PC-3 (cell line): ENCODE results near the gene CES3. TPM values are rescaled to one million over a fixed set of nuclear protein-coding genes. Genes with fewer than 3 reads are reported as not detected.

Experiments used
- ATAC-seq: fragments of 200-7000 bp; cut with Tn5 transposase; 2 replicates; pipeline ENCODE4 v1.9.1; 2020; ENCODE audit warnings: mild to moderate bottlenecking, moderate library complexity
- Bru-seq: library from RNA; stranded (reverse); fragments of 400-500 nt; gene quantifications from one replicate; lab custom pipeline; 2021; lab: Mats Ljungman, UMichigan
- BruChase-seq, 2 experiments: library from RNA; stranded (reverse); fragments of 400-500 nt; gene quantifications; one replicate each; lab custom pipeline; 2021; lab: Mats Ljungman, UMichigan
- BruUV-seq: library from RNA; stranded (reverse); fragments of 400-500 nt; replicated peaks from 2 replicates; lab custom pipeline; 2021; lab: Mats Ljungman, UMichigan
- CTCF ChIA-PET: fragments of 300-600 bp; sonication (Branson Sonifier 250); formaldehyde crosslinking; loops from one replicate; lab custom pipeline; 2022; ENCODE audit warnings: antibody characterized with exemption; lab: Charles Lee
- POLR2A ChIA-PET: fragments of 300-600 bp; sonication (Branson Sonifier 250); formaldehyde crosslinking; loops from one replicate; lab custom pipeline; 2022; ENCODE audit warnings: antibody characterized with exemption; ENCODE audit not compliant: unreplicated experiment; lab: Charles Lee
- DNase-seq: peaks from one replicate; pipeline ENCODE4 v3.0.0-alpha.2; 2015
- H2AFZ ChIP-seq: fragments of 300-600 bp; sonication (generic); 2 replicates; pipeline ENCODE4 v1.6.0; 2016; ENCODE audit warnings: antibody characterized with exemption, low read length
- H3F3A ChIP-seq: fragments of 300-600 bp; sonication (generic); one replicate; pipeline ENCODE4 v1.6.0; 2017; ENCODE audit warnings: antibody characterized with exemption, low read length, control low read depth, mild to moderate bottlenecking; ENCODE audit not compliant: unreplicated experiment
- H3K27ac ChIP-seq: fragments of 300-600 bp; sonication (generic); 2 replicates; pipeline ENCODE4 v1.5.1; 2016; ENCODE audit warnings: mild to moderate bottlenecking, low read length
- H3K27me3 ChIP-seq: fragments of 300-600 bp; sonication (generic); 2 replicates; pipeline ENCODE4 v1.6.1; 2016; ENCODE audit warnings: low read length, mixed read lengths
- H3K36me3 ChIP-seq: fragments of 300-600 bp; sonication (generic); 2 replicates; pipeline ENCODE4 v1.6.1; 2016; ENCODE audit warnings: low read depth, mixed run types, low read length, mixed read lengths
- H3K4me1 ChIP-seq: fragments of 300-600 bp; sonication (generic); 2 replicates; pipeline ENCODE4 v1.5.1; 2016; ENCODE audit warnings: low read length; ENCODE audit not compliant: insufficient read depth
- H3K4me2 ChIP-seq: fragments of 300-600 bp; sonication (generic); 2 replicates; pipeline ENCODE4 v1.6.0; 2016; ENCODE audit warnings: low read length
- H3K4me3 ChIP-seq: fragments of 300-600 bp; sonication (generic); 2 replicates; pipeline ENCODE4 v1.5.1; 2016; ENCODE audit warnings: mild to moderate bottlenecking, low read length, mixed read lengths
- H3K79me2 ChIP-seq: fragments of 300-600 bp; sonication (generic); 2 replicates; pipeline ENCODE4 v1.6.1; 2017; ENCODE audit warnings: low read length, mixed read lengths
- H3K9ac ChIP-seq: fragments of 300-600 bp; sonication (generic); 2 replicates; pipeline ENCODE4 v1.6.0; 2016; ENCODE audit warnings: mild to moderate bottlenecking, low read length
- H3K9me2 ChIP-seq: fragments of 300-600 bp; sonication (generic); replicated peaks from 2 replicates; pipeline ENCODE4 v1.6.1; 2016; ENCODE audit warnings: mixed run types, low read length, mixed read lengths
- H3K9me3 ChIP-seq: fragments of 300-600 bp; sonication (generic); 2 replicates; pipeline ENCODE4 v1.6.1; 2016; ENCODE audit warnings: low read length, mixed read lengths
- H4K20me1 ChIP-seq: fragments of 300-600 bp; sonication (generic); 2 replicates; pipeline ENCODE4 v1.6.1; 2016; ENCODE audit warnings: low read length, mixed read lengths
- EZH2 ChIP-seq: fragments of 300-600 bp; sonication (generic); IDR thresholded peaks from one replicate; pipeline ENCODE4 v1.6.1; 2017; ENCODE audit warnings: antibody characterized with exemption, mild to moderate bottlenecking, low read length; ENCODE audit not compliant: unreplicated experiment
- EZH2phosphoT487 ChIP-seq: fragments of 300-600 bp; sonication (generic); IDR thresholded peaks from 2 replicates; pipeline ENCODE4 v1.6.1; 2018; ENCODE audit warnings: mild to moderate bottlenecking, antibody characterized with exemption, low read length, borderline replicate concordance
- intact Hi-C: fragments of 100-400 bp; cut with micrococcal nuclease; formaldehyde crosslinking; loops from 2 replicates; pipeline ENCODE4 v1.9.0; 2023
- long read RNA-seq: library from polyadenylated mRNA; unstranded; transcript quantifications from one replicate; pipeline ENCODE4 v2.0.0, GENCODE V29; 2021; ENCODE audit not compliant: unreplicated experiment
- total RNA-seq: library from RNA; depleted of rRNA; stranded (reverse); fragments of >200 nt; gene quantifications from 2 replicates; pipeline ENCODE4 v1.2.3, GENCODE V29; 2014; rRNA removed
- TF ChIP-seq, protein P1 (sequence below): fragments of 300-600 bp; sonication (generic); conservative IDR thresholded peaks from 2 replicates; pipeline ENCODE4 v1.5.1; 2017; ENCODE audit warnings: antibody characterized with exemption, low read depth, mild to moderate bottlenecking, low read length

Gene CES3, protein sequence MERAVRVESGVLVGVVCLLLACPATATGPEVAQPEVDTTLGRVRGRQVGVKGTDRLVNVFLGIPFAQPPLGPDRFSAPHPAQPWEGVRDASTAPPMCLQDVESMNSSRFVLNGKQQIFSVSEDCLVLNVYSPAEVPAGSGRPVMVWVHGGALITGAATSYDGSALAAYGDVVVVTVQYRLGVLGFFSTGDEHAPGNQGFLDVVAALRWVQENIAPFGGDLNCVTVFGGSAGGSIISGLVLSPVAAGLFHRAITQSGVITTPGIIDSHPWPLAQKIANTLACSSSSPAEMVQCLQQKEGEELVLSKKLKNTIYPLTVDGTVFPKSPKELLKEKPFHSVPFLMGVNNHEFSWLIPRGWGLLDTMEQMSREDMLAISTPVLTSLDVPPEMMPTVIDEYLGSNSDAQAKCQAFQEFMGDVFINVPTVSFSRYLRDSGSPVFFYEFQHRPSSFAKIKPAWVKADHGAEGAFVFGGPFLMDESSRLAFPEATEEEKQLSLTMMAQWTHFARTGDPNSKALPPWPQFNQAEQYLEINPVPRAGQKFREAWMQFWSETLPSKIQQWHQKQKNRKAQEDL
- total RNA-seq: 0.26 and 0.58 TPM in 2 replicates
- Bru-seq, nascent RNA: percentile 20 among the genes with signal in this experiment
- BruChase-seq, experiment 1, labeled RNA remaining after a 6-hour chase: percentile 29 among the genes with signal in this experiment
- BruChase-seq, experiment 2, labeled RNA remaining after a 2-hour chase: percentile 31 among the genes with signal in this experiment
- long read RNA-seq, partial matches to known transcripts: 1 of 2 reads
- long read RNA-seq, other reads (novel, unspliced or antisense): 0 of 2 reads

DNA sequence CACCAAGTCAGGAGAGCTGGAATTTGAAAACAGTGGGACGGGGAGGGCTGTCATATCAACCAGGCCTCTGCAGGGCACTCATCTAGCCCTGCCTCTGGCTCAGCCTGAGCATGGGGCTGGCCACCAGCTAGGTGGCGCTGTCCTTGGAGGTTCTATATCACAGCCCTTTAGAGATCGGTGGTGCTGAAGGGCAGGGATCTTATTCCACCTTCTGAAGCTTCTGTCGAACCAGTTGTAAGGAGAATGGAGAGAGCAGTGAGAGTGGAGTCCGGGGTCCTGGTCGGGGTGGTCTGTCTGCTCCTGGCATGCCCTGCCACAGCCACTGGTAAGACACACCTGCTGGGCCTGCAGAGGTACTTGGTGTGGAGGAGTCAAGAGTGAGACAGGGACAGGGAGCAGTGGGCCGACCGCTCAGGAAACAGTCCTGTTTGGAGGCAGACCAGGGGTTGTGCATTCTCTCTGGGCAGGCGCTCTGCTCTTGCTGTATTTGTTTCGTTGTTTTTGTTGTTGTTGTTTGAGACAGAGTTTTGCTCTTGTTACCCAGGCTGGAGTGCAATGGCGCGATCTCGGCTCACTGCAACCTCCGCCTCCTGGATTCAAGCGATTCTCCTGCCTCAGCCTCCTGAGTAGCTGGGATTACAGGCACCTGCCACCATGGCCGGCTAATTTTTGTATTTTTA lies at the start of gene CES3:
Gene CES3, plus strand, starts transcription at position 202 of the 680 bp plus-strand sequence. Its CDS starts 42 bp downstream, at position 244.
- ATAC-seq (peak; percentile 97), DNase-seq (peak; percentile 73)
- POLR2A ChIA-PET: no interaction called here
- H3K36me3 ChIP-seq: no peaks in the 10 kb centered on the region
- no peaks in the 10 kb centered on the region for H3K9me2 ChIP-seq
- no peak within 1 kb of the TSS for H3K27ac ChIP-seq
- CTCF ChIA-PET: interaction anchor here (0.6 kb wide), 1 partner anchor 10 kb away, joined by 3 read pairs; no protein-coding TSS in a partner anchor
- H3K9me3 ChIP-seq: no peaks in the 10 kb centered on the region
- no peak for TF ChIP-seq EZH2phosphoT487
- TF ChIP-seq, protein P1, sequence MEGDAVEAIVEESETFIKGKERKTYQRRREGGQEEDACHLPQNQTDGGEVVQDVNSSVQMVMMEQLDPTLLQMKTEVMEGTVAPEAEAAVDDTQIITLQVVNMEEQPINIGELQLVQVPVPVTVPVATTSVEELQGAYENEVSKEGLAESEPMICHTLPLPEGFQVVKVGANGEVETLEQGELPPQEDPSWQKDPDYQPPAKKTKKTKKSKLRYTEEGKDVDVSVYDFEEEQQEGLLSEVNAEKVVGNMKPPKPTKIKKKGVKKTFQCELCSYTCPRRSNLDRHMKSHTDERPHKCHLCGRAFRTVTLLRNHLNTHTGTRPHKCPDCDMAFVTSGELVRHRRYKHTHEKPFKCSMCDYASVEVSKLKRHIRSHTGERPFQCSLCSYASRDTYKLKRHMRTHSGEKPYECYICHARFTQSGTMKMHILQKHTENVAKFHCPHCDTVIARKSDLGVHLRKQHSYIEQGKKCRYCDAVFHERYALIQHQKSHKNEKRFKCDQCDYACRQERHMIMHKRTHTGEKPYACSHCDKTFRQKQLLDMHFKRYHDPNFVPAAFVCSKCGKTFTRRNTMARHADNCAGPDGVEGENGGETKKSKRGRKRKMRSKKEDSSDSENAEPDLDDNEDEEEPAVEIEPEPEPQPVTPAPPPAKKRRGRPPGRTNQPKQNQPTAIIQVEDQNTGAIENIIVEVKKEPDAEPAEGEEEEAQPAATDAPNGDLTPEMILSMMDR: peak; percentile 85
- no peaks in the 10 kb centered on the region for H3K4me1 ChIP-seq
- BruUV-seq: no TSS peak
- intact Hi-C loops: no loop called here
- H3K9ac ChIP-seq: no peak within 1 kb of the TSS
- no peak within 1 kb of the TSS for H3K4me2 ChIP-seq
- H3K27me3 ChIP-seq: no peaks in the 10 kb centered on the region
- no peaks in the 10 kb centered on the region for H4K20me1 ChIP-seq
- H3K4me3 ChIP-seq: no peak within 1 kb of the TSS
- H3K79me2 ChIP-seq: no peaks in the 10 kb centered on the region
- peak within 1 kb of the TSS; percentile 78 for H2AFZ ChIP-seq
- H3F3A ChIP-seq: no peaks in the 10 kb centered on the region

DNA sequence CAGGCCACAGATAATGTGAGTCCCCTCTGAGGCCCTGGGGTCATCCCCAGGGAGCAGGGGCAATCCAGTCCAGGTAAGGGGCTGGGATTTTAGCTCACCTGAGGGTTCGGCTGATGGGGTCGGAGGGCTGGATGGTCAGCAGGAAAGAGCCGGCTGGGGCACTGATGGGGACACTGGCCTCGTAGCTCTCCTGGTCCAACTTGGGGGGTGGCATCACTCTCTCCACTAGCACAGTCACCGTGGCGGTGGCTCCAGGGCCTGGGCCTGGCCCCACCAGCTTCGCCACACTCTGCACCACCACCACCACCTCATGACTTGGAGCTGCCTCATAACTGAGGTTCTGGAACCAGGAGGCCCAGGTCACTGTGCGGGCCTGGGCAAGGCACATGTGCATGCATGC lies 49.3 kb upstream of the CES3 start:
- ATAC-seq: no peak
- DNase-seq: no peak
- CTCF ChIA-PET: no interaction called here

More for the DNA sequence above, 49.3 kb upstream of the CES3 start:
- no peak overlapping the region for H3K9ac ChIP-seq
- no peaks in the 10 kb centered on the region for H3K9me2 ChIP-seq
- H3K27ac ChIP-seq: no peak overlapping the region
- no TSS peak for BruUV-seq
- no peak overlapping the region for H3K4me3 ChIP-seq
- no peaks in the 10 kb centered on the region for H3F3A ChIP-seq
- no peaks in the 10 kb centered on the region for H3K9me3 ChIP-seq
- H3K36me3 ChIP-seq: no peaks in the 10 kb centered on the region
- TF ChIP-seq, protein P1: no peak
- TF ChIP-seq EZH2phosphoT487: no peak
- no peak for TF ChIP-seq EZH2
- H3K4me1 ChIP-seq: no peaks in the 10 kb centered on the region
- no peaks in the 10 kb centered on the region for H3K27me3 ChIP-seq
- no peak overlapping the region for H2AFZ ChIP-seq
- no peaks in the 10 kb centered on the region for H4K20me1 ChIP-seq
- H3K4me2 ChIP-seq: no peak overlapping the region
- POLR2A ChIA-PET: no interaction called here
- intact Hi-C loops: no loop called here
- H3K79me2 ChIP-seq: no peaks in the 10 kb centered on the region
